ENCODE measurements around the gene EPB41.

DNA sequence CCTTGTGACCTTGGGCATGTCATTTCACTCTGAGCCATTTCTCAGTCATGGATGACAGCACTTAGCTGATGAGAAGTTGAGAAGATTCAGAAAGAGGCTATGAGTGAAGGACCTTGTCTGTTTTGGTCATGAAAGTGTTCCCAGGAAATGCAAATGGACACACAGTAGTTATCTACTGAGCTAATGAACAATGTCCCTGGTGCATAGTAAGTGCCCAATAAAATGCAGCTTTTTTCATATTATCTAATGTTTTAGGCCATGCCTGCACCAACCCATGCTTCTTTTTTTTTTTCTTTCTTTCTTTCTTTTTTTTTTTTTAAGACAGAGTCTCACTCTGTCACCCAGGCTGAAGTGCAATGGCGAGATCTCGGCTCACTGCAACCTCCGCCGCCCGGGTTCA is 44.4 kb upstream of the EPB41 start:
- TF ChIP-seq TEAD4 (IDR thresholded peaks at IDR 0.05; ENCODE audit: borderline replicate concordance, insufficient read depth): no peak
- no peak for TF ChIP-seq RAD21 (IDR thresholded peaks at IDR 0.05; ENCODE audit: low read length)
- no peak for TF ChIP-seq YY1 (IDR thresholded peaks at IDR 0.05; ENCODE audit: low read depth)
- TF ChIP-seq FOXM1 (IDR thresholded peaks at IDR 0.05; ENCODE audit: low read depth): no peak
- TF ChIP-seq, protein P1, sequence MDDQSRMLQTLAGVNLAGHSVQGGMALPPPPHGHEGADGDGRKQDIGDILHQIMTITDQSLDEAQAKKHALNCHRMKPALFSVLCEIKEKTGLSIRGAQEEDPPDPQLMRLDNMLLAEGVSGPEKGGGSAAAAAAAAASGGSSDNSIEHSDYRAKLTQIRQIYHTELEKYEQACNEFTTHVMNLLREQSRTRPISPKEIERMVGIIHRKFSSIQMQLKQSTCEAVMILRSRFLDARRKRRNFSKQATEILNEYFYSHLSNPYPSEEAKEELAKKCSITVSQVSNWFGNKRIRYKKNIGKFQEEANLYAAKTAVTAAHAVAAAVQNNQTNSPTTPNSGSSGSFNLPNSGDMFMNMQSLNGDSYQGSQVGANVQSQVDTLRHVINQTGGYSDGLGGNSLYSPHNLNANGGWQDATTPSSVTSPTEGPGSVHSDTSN (IDR thresholded peaks at IDR 0.05): no peak
- no peak for TF ChIP-seq CTCF (IDR thresholded peaks at IDR 0.05)

Data from SK-N-SH (cell line).